ENCODE measurements around the gene PER1. TPM values are rescaled to one million over a fixed set of nuclear protein-coding genes. Genes with fewer than 3 reads are reported as not detected.

The PER1 gene
- total RNA-seq, 1 donor from 2014 or later, result 5.0 TPM

- no peak for DNase-seq (ENCODE audit: low read depth in 2 of 2)
Observed at GRCh38 chr17:8140065-8141029, 11.9 kb downstream of the PER1 start.

DNA sequence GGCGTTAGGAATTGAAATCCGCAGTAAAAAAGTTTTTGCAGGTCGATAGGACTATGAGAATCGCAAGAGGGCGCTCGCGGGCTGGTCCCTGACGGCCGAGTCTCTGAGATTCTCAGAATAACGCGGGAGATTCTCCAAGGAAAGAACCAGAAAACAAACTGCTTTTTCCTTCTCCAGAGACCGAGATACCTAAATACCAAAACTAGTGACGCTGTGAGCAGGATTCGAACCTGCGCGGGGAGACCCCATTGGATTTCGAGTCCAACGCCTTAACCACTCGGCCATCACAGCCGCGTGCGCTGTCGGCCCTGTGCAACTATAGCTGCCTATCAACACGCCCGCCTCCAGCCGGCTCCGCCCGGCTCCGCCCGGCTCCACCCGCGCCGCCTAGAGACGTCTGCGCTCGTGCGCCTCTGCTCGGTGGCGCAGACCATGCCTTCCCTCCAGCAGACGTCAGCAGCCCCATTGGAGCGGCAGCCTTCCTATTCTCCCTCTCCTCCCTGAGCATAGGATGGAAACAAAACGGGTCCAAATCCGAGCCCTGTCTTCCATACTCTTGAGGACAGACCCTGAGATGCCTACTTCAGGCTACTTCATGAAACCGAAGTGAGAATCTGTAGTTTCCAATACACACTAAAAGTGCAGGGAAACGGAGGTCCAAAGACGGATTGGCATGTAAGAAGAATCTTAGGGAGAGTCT lies 13.4 kb downstream of the PER1 start:
- DNase-seq (ENCODE audit: low read depth in 2 of 2), result peak; percentile 85 to 95

GRCh38 chr17:8138374-8138671 lies 13.9 kb downstream of the PER1 start:
- no peak for DNase-seq (ENCODE audit: low read depth in 2 of 2)

DNA sequence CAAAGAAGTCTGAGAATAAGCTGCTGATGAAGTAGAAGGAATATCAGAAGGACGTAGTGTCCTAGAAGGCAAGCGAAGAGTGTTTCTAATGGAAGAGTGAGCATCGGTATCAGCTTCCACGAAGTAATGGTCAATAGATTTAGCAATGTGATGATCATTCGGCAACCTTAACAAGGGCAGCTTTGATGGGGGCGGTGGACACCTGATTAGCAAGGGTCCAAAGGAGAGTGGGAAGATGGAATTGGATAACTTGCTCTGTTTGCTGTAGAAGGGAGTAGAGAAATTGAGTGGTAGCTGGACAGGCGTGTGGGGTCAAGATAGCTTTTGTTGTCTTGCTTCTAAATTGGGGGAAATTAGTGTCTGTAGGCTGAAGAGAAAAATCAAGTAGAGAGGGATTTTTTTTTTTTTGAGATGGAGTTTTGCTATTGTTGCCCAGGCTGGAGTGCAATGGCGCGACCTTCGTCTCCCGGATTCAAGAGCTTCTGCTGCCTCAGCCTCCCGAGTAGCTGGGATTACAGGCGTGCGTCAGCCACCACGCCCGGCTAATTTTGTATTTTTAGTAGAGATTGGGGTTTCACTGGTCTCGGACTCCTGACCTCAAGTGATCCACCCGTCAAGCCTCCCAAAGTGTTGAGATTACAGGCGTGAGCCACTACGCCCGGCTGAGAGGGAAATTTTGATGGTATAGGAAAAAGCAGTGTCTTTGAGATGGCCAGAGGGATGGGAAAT lies 14.4 kb downstream of the PER1 start:
- DNase-seq (ENCODE audit: low read depth in 2 of 2), result no peak

DNA sequence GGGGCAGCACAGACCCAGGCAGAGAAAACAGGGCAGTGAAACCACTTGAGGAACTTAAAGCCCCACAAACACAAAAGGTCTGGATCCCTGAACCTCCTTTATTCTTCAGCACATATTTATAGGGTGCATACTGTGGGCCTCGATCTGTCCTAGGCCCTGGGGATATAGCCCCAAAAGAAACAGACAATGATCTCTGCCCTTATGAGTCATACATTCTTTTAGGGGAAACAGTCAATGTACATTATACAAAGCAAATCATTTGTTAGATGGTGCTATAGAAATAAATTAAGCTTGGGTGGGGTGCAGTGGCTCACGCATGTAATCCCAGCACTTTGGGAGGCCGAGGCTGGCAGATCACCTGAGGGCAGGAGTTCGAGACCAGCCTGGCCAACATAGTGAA lies 18.3 kb downstream of the PER1 start:
- DNase-seq (ENCODE audit: low read depth in 2 of 2), result no peak

DNA sequence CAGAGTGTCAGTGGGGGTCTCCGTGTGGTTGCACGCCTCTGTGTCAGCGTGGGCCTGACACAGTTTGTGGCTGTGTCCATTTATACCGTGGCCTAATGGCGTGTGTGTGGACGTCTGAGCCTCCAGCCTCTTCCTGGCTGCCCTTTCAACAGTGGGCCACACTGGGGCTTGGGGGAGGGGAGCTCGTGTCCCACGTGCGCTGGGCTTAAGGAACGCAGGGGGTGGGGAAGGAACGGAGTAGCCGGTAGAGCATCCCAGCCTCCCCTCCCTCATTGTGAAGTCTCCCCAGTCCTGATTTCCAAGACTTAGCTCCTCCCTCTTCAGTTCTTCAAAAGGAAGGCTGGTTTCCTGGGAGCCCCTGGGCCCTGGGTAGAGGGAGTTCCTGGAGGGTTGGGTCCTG lies 18.8 kb downstream of the PER1 start:
- no peak for DNase-seq (ENCODE audit: low read depth in 2 of 2)

DNA sequence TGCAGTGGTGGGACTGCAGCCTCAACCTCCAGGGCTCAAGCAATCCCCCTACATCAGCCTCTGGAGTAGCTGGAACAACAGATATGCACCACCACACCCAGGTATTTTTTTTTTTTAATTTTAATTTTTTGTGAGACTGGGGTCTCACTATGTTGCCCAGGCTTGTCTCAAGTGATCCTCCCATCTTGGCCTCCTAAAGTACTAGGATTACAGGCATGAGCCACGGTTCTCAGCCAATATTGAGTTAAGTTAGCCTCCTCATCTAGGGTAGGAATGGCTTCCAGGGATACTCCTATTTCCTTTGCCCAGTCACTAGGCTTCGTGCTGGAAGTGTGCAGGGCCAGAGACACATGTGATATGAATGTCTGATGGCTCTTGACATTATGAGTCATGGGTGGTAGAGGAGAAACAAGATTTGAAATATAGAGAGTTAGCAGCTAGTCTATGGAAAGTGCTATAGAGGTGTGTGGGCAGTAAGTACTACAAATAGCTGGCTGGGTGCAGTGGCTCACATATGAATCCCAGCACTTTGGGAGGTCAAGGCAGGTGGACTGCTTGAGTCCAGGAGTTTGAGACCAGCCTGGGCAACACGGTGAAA lies 20.3 kb downstream of the PER1 start:
- DNase-seq (ENCODE audit: low read depth in 2 of 2), result no peak

- no peak for DNase-seq (ENCODE audit: low read depth in 2 of 2)
Observed at GRCh38 chr17:8128125-8128784, 23.9 kb downstream of the PER1 start.

- peak in 1 of 2 donors; percentile 37 for DNase-seq (ENCODE audit: low read depth in 2 of 2)
Observed at GRCh38 chr17:8126491-8127066, 25.6 kb downstream of the PER1 start.

- DNase-seq (ENCODE audit: low read depth in 2 of 2), result no peak
Observed at GRCh38 chr17:8125947-8126490, 26.2 kb downstream of the PER1 start.

DNA sequence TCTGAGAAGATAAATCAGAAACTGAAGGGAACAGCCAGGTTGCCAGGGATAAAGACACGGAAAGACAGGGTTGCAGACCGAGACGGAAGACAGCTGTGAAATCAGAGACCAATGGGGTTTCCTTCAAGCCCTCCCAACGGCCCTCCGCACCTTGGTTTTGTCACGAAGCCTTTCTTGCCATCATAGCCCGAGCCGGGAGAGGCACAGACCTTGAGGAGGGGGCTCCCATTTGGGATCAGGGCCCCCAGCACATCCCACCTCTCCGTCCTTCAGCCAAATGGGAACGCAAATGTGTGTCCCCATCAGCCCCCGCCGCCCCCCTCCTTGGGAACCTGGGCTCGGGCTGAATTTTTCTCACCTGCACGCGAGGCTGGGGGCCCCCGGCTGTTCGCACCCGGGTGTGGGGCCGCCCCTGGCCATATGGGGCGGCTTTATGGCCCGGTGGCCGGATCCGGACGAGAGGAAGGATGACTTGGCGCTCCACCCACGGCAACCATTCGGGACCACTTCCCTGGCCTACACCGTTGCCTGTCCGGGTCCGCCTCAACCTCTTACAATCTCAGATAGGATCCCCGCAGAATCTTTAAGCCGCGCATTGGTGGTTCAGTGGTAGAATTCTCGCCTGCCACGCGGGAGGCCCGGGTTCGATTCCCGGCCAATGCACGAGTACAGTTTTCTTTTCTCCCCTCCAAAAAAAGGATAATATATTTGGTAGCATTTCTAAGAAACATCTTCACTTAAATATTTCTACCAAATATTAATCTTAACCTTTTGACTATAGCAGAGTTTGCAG lies 26.9 kb downstream of the PER1 start:
- peak; percentile 61 to 74 for DNase-seq (ENCODE audit: low read depth in 2 of 2)

DNA sequence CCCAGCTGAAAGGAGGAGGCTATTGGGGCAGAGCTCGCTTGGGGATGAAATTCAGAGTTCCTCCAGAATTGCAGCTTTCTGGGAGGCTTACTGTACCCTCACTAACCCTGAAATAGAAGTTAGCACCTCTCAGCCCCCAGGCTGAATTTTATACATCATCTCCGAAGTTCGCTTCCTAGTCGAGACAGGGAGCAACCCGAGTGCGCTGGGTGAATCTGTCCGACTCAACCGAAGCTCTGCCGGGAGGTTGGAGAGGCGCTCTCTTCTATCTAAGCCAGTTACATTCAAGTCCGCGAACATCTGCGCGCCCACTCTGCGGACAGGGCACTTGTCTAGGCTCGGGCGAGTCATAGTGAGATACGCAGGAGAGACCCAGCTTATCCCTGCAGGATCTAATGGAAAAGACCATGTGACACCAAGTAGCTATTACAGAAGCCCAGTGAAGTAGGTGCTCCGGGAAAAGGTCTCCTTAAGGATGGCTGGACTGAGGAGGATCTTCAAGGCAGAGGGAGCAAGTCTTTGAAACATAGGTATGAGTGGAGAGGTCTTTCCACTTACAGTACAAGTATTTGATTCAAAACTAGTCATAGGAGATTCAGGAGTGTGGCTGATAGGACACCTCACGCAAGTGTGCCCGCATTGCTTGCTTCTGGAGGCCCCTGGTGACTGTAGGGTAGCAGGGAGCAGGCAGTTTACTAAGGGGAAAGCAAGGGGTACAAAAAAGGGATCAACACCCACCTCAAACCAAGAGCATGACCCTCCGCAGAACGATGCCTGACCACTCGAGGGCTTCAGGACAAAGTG lies 27.7 kb downstream of the PER1 start:
- DNase-seq (ENCODE audit: low read depth in 2 of 2), result no peak

DNA sequence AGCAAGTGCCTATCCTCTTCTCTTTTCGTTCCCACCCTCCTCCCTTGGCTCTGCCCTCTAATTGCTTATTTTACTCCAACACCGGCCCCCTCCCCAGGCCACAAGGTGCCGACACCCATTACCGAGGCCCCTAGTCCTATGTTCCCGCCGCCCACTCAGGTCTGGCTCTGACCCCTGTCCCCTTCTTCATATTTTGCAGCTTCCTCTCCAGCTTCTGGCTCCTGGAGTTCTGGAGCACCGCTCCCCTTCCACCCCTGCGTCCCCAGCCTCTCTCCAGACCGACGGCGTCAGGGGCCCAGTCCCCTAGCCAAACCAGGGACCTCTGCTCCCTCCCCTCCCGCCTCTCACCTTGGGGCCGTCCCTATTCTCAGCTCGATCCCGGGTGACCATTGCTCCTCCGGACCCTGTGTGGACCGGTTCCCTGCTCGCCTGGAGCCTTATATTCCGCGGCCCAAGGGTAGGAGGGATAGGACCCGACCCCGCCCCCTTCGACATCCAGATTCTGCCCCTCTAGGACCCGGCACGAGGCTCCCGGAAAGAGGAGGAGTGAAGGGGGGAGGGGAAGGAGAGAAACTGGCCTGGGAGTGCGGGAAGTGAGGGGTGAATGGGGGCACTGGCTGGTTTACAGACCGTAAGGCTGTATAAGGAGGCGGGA lies 28.4 kb downstream of the PER1 start, which contains the start of gene HES7:
TSS of gene HES7 (minus strand) at position 412 of the 655 bp plus-strand sequence. CDS start at position 390, 22 bp downstream.
- no peak for DNase-seq (ENCODE audit: low read depth in 2 of 2)

DNA sequence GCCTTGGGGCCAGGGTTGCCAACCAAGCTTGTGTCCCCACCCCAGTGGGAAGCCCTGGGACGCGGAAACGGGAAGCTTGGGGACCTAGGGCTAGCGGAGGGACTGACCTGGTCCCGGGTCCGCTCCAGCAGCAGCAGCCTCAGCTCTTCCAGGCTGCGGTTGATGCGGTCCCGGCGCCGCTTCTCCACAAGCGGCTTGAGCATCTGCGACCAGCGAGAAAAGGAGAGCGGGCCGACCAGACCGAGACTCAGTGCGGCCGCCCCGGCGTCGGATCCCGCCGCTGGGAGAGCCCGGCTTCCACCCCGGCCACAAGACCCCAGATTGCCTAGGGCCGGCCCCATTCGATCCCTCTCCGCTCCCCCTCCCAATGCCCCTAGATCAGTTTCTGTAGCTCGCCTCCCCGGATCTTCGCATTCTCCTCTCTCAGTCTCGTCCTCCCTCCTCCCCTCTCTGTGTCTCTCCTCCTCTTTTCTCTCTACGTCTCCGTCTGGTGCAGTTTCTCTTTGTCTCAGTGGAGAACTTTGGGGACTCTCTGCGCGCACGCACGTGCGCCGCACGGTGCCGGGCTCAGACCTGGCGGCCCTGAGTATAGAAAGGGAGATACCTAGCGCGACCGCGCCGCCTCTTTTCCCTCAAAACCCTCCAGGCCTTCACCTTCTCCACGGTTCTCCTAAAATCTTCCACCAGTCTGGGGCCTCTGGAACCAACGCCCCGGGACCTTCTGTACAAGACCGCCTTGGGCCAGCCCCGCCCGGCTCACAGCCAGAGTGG lies 29.1 kb downstream of the PER1 start:
- no peak for DNase-seq (ENCODE audit: low read depth in 2 of 2)

DNA sequence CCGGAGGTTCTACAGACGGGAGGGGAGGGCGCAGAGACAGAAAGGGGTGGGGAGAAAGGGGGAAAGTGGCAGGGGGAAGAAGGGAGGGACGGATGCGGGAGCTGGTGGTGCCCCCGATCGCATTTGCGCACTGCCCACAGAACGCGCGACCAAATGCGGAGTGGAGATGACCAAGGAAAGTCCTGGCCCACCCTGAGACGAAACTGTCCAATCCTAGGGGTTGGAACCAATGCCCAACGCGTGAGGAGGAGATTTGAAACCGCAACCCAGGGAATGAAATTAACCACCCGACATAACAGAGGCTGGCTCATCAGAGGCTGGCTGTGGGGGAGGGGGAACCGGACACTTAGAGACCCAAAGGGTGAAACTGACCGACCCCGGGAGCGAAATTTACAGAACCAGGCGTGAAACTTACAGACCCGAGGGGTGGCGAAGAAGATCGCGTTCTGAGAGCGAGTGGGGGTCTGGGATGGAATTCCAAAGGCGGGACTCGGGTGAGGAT lies 29.7 kb downstream of the PER1 start:
- DNase-seq (ENCODE audit: low read depth in 2 of 2), result no peak

DNA sequence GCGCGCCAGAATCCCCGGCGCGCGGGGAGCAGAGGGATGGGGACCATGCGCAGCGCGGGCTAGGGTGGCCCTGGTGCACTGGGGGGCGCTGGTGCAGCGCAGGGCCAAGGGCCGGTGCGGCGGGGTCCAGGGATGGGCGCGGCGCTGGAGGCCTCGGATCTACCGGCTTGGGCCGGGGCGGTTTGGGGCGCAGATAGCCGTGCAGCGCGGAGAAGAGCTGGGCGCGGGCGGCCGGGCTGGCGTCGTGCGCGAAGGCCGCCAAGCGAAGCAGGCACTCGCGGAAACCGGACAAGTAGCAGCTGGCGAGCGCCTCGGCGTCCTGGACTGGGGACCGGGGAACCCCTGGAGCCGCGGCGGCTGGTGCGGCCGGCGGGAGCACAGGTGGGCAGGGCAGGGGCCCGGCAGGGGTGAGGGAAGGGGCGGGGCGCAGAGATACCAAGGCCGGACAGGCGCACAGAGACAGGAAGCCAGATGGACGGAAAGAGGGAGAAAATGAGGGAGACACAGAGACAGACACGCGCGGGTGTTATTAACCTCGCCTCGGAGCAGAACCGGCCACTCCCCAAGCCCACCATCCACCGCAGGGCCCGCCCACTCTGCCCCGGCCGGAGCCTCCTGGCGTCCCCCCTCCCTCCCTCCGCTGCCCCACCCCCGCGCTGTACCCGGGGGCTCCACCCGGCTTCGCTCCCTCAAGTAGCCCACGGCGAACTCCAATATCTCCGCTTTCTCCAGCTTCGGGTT lies 30.4 kb downstream of the PER1 start:
- peak; percentile 16 to 74 for DNase-seq (ENCODE audit: low read depth in 2 of 2)

DNA sequence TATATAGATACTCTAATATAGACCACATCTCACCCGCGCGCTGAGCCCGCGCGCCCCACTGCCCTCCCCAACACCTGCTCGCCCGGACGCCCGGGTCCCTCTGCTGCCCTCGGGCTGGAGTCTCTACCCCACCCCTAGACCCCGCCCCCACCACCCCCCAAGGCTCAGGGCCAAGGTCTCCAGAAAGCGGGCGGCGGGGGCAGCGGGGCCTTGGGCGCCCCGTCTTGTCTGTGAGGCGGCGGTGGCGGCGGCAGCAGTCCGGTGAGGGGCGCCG lies 30.9 kb downstream of the PER1 start:
- no peak for DNase-seq (ENCODE audit: low read depth in 2 of 2)

Data from dermis microvascular lymphatic vessel endothelial cell (primary cell).